OCI-LY7 (cell line): ENCODE results near the gene PARM1.

Experiments used
- CTCF ChIP-seq: fragments of 200-600 bp; sonication (generic); conservative IDR thresholded peaks from 2 replicates; pipeline ENCODE4 v1.5.1; 2014; ENCODE audit warnings: mild to moderate bottlenecking, antibody characterized with exemption, low read length, moderate library complexity, mixed read lengths
- EZH2phosphoT487 ChIP-seq: fragments of 200-600 bp; sonication (generic); IDR thresholded peaks from 2 replicates; pipeline ENCODE4 v1.6.1; 2018; ENCODE audit warnings: low read depth, borderline replicate concordance, mild to moderate bottlenecking, mixed run types, antibody characterized with exemption, low read length, moderate library complexity, mixed read lengths

DNA sequence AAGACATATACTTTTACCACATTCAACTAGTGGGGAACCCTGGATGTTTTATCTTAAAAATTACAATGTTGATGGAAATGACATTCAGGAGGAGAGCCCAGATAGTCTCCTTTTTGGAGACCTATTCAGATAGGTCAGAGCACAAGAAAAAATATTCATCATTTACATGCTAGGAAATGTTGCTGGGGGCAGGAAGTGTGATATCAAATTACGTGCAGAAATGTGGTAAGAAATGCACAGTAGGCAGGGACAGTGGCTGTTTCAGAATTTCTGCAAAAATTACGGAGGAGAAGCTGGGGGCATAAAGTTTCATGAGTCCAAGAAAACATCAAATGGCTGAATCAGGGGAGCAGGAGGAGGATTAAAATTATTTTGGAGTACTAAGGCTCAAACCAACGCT is 8.2 kb downstream of the PARM1 start:
- TF ChIP-seq CTCF = no peak
- TF ChIP-seq EZH2phosphoT487 = no peak
